Measurements from ENCODE around the gene FXN. TPM values are rescaled to one million over a fixed set of nuclear protein-coding genes. Genes with fewer than 3 reads are reported as not detected.

The FXN gene
- total RNA-seq, 1 donor from 2014 or later = 22.7 TPM

GRCh38 chr9:69074801-69075200 is 39.2 kb downstream of the FXN start:
- Mint-ChIP-seq H3K27ac (ENCODE audit: unreplicated experiment) (no peak overlapping the region), H3K9me3 (ENCODE audit: unreplicated experiment) (no peaks in the 10 kb centered on the region)

GRCh38 chr9:69076550-69076949 is 41.0 kb downstream of the FXN start:
- Mint-ChIP-seq H3K9me3 (ENCODE audit: unreplicated experiment) (no peaks in the 10 kb centered on the region), H3K36me3 (ENCODE audit: low read depth, unreplicated experiment) (no peaks in the 10 kb centered on the region), H3K27ac (ENCODE audit: unreplicated experiment) (no peak overlapping the region), H3K4me3 (ENCODE audit: unreplicated experiment) (no peak overlapping the region), H3K4me1 (ENCODE audit: low read depth, unreplicated experiment) (no peaks in the 10 kb centered on the region), H3K27me3 (ENCODE audit: low read depth, unreplicated experiment) (peaks cover 5% of the 10 kb centered on the region)
- H3K36me3 ChIP-seq (ENCODE audit: insufficient read depth, low read length) = peaks cover 3% of the 10 kb centered on the region
- no peaks in the 10 kb centered on the region for H3K9me3 ChIP-seq (ENCODE audit: insufficient read depth, low read depth, low read length)
- H3K9ac ChIP-seq (ENCODE audit: low read length) = no peak overlapping the region
- H2AFZ ChIP-seq (ENCODE audit: low read depth, low read length) = no peak overlapping the region
- no peaks in the 10 kb centered on the region for H3K4me1 ChIP-seq (ENCODE audit: insufficient read depth, low read length)
- no peak overlapping the region for H3K4me3 ChIP-seq (ENCODE audit: insufficient read depth, low read depth, low read length)
- H4K20me1 ChIP-seq (ENCODE audit: insufficient read depth, low read length) = no peaks in the 10 kb centered on the region
- no peaks in the 10 kb centered on the region for H3K27me3 ChIP-seq (ENCODE audit: insufficient read depth, low read length)
- H3K27ac ChIP-seq (ENCODE audit: low read depth, low read length) = no peak overlapping the region
- no peaks in the 10 kb centered on the region for H3K79me2 ChIP-seq (ENCODE audit: insufficient read depth, low read length)
- TF ChIP-seq EZH2 (IDR thresholded peaks at IDR 0.05; ENCODE audit: insufficient read depth, low read length) = no peak
- TF ChIP-seq CTCF (IDR thresholded peaks at IDR 0.05; ENCODE audit: insufficient read depth, low read depth, low read length) = no peak
- no peak for DNase-seq (ENCODE audit: low read depth)
- no peak for FAIRE-seq
- H3K4me2 ChIP-seq (ENCODE audit: low read length) = no peak overlapping the region

More at GRCh38 chr9:69074801-69075200, 39.2 kb downstream of the FXN start:
- no peaks in the 10 kb centered on the region for H3K4me1 ChIP-seq (ENCODE audit: insufficient read depth, low read length)
- no peak overlapping the region for H3K4me3 ChIP-seq (ENCODE audit: insufficient read depth, low read depth, low read length)
- H3K4me3 Mint-ChIP-seq (ENCODE audit: unreplicated experiment) = no peak overlapping the region
- no peak overlapping the region for H3K27ac ChIP-seq (ENCODE audit: low read depth, low read length)
- H4K20me1 ChIP-seq (ENCODE audit: insufficient read depth, low read length) = no peaks in the 10 kb centered on the region
- DNase-seq (ENCODE audit: low read depth) (no peak), FAIRE-seq (no peak)
- H3K4me1 Mint-ChIP-seq (ENCODE audit: low read depth, unreplicated experiment) = no peaks in the 10 kb centered on the region
- no peaks in the 10 kb centered on the region for H3K9me3 ChIP-seq (ENCODE audit: insufficient read depth, low read depth, low read length)
- H3K4me2 ChIP-seq (ENCODE audit: low read length) = no peak overlapping the region
- H3K9ac ChIP-seq (ENCODE audit: low read length) = no peak overlapping the region
- no peaks in the 10 kb centered on the region for H3K27me3 ChIP-seq (ENCODE audit: insufficient read depth, low read length)
- TF ChIP-seq CTCF (IDR thresholded peaks at IDR 0.05; ENCODE audit: insufficient read depth, low read depth, low read length) (no peak), EZH2 (IDR thresholded peaks at IDR 0.05; ENCODE audit: insufficient read depth, low read length) (no peak)
- H3K79me2 ChIP-seq (ENCODE audit: insufficient read depth, low read length) = no peaks in the 10 kb centered on the region
- no peak overlapping the region for H2AFZ ChIP-seq (ENCODE audit: low read depth, low read length)
- peaks cover 5% of the 10 kb centered on the region for H3K27me3 Mint-ChIP-seq (ENCODE audit: low read depth, unreplicated experiment)
- H3K36me3 ChIP-seq (ENCODE audit: insufficient read depth, low read length) = peaks cover 3% of the 10 kb centered on the region
- H3K36me3 Mint-ChIP-seq (ENCODE audit: low read depth, unreplicated experiment) = no peaks in the 10 kb centered on the region

DNA sequence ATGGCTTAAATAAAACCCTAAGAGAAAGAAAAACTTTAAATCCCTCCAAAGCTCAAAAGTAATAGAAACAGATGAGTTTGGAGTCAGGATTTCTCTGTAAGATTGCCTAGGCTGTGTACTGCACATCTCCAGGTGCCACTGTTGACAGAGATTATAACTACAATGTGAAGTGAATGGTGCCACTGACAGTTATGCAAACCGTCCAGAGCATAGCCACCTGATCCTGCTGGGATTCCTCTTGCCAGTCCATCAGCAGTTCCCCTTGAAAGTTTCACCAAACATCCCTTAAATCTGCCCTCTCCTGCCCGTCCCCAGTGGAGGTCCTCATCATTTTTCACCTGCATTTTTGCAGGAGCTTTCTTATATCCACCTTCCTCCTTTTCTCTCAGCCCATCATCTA is 42.5 kb downstream of the FXN start:
- Histone ChIP-seq H3K4me1 (ENCODE audit: insufficient read depth, low read length) (no peaks in the 10 kb centered on the region), H3K4me3 (ENCODE audit: insufficient read depth, low read depth, low read length) (no peak overlapping the region), H3K4me2 (ENCODE audit: low read length) (no peak overlapping the region), H3K9me3 (ENCODE audit: insufficient read depth, low read depth, low read length) (no peaks in the 10 kb centered on the region), H2AFZ (ENCODE audit: low read depth, low read length) (no peak overlapping the region), H3K27ac (ENCODE audit: low read depth, low read length) (no peak overlapping the region), H4K20me1 (ENCODE audit: insufficient read depth, low read length) (no peaks in the 10 kb centered on the region), H3K27me3 (ENCODE audit: insufficient read depth, low read length) (no peaks in the 10 kb centered on the region), H3K36me3 (ENCODE audit: insufficient read depth, low read length) (peaks cover 2% of the 10 kb centered on the region), H3K9ac (ENCODE audit: low read length) (no peak overlapping the region), H3K79me2 (ENCODE audit: insufficient read depth, low read length) (no peaks in the 10 kb centered on the region)
- no peak for DNase-seq (ENCODE audit: low read depth)
- FAIRE-seq = no peak
- peaks cover 5% of the 10 kb centered on the region for H3K27me3 Mint-ChIP-seq (ENCODE audit: low read depth, unreplicated experiment)
- no peak overlapping the region for H3K4me3 Mint-ChIP-seq (ENCODE audit: unreplicated experiment)
- H3K4me1 Mint-ChIP-seq (ENCODE audit: low read depth, unreplicated experiment) = no peaks in the 10 kb centered on the region
- no peaks in the 10 kb centered on the region for H3K9me3 Mint-ChIP-seq (ENCODE audit: unreplicated experiment)
- no peak overlapping the region for H3K27ac Mint-ChIP-seq (ENCODE audit: unreplicated experiment)
- TF ChIP-seq CTCF (IDR thresholded peaks at IDR 0.05; ENCODE audit: insufficient read depth, low read depth, low read length) (no peak), EZH2 (IDR thresholded peaks at IDR 0.05; ENCODE audit: insufficient read depth, low read length) (no peak)
- H3K36me3 Mint-ChIP-seq (ENCODE audit: low read depth, unreplicated experiment) = no peaks in the 10 kb centered on the region
